Measurements from ENCODE around the gene DCST2. TPM values are rescaled to one million over a fixed set of nuclear protein-coding genes. Genes with fewer than 3 reads are reported as not detected.

The DCST2 gene
- total RNA-seq, 1 donor from 2014 or later: 0.26 TPM

GRCh38 chr1:155039308-155039669, 5.7 kb upstream of the DCST2 start:
- Mint-ChIP-seq H3K27me3 (ENCODE audit: insufficient read depth) (peaks cover 21% of the 10 kb centered on the region), H3K36me3 (ENCODE audit: low read depth) (no peaks in the 10 kb centered on the region), H3K4me1 (ENCODE audit: low read depth) (peaks cover under 1% of the 10 kb centered on the region), H3K4me3 (no peak overlapping the region), H3K27ac (no peak overlapping the region), H3K9me3 (no peaks in the 10 kb centered on the region)
- intact Hi-C loops (cut with micrococcal nuclease): no loop called here
- DNase-seq (ENCODE audit: low spot score): no peak

GRCh38 chr1:155038602-155039307, 5.2 kb upstream of the DCST2 start:
- H3K4me3 Mint-ChIP-seq: no peak overlapping the region

GRCh38 chr1:155037851-155038441, 4.4 kb upstream of the DCST2 start:
- DNase-seq (ENCODE audit: low spot score): no peak
- H3K27me3 Mint-ChIP-seq (ENCODE audit: insufficient read depth): peaks cover 20% of the 10 kb centered on the region
- H3K9me3 Mint-ChIP-seq: no peaks in the 10 kb centered on the region
- H3K4me3 Mint-ChIP-seq: no peak overlapping the region
- intact Hi-C loops (cut with micrococcal nuclease): no loop called here
- no peak overlapping the region for H3K27ac Mint-ChIP-seq
- H3K4me1 Mint-ChIP-seq (ENCODE audit: low read depth): no peaks in the 10 kb centered on the region
- no peaks in the 10 kb centered on the region for H3K36me3 Mint-ChIP-seq (ENCODE audit: low read depth)

More at GRCh38 chr1:155038602-155039307, 5.2 kb upstream of the DCST2 start:
- H3K4me1 Mint-ChIP-seq (ENCODE audit: low read depth): no peaks in the 10 kb centered on the region
- H3K27me3 Mint-ChIP-seq (ENCODE audit: insufficient read depth): peaks cover 21% of the 10 kb centered on the region
- H3K9me3 Mint-ChIP-seq: no peaks in the 10 kb centered on the region
- DNase-seq (ENCODE audit: low spot score): no peak
- intact Hi-C loops (cut with micrococcal nuclease): no loop called here
- H3K36me3 Mint-ChIP-seq (ENCODE audit: low read depth): no peaks in the 10 kb centered on the region
- no peak overlapping the region for H3K27ac Mint-ChIP-seq

- Mint-ChIP-seq H3K27me3 (ENCODE audit: insufficient read depth) (peaks cover 18% of the 10 kb centered on the region), H3K4me3 (no peak overlapping the region), H3K4me1 (ENCODE audit: low read depth) (no peaks in the 10 kb centered on the region), H3K27ac (no peak overlapping the region), H3K9me3 (no peaks in the 10 kb centered on the region), H3K36me3 (ENCODE audit: low read depth) (no peaks in the 10 kb centered on the region)
- no peak for DNase-seq (ENCODE audit: low spot score)
- intact Hi-C loops (cut with micrococcal nuclease): no loop called here
Observed at GRCh38 chr1:155037043-155037442, 3.5 kb upstream of the DCST2 start.

GRCh38 chr1:155035936-155036335, 2.4 kb upstream of the DCST2 start:
- no peak for DNase-seq (ENCODE audit: low spot score)
- Mint-ChIP-seq H3K4me1 (ENCODE audit: low read depth) (no peaks in the 10 kb centered on the region), H3K27ac (no peak overlapping the region), H3K27me3 (ENCODE audit: insufficient read depth) (peaks cover 18% of the 10 kb centered on the region), H3K36me3 (ENCODE audit: low read depth) (no peaks in the 10 kb centered on the region), H3K4me3 (no peak overlapping the region), H3K9me3 (no peaks in the 10 kb centered on the region)
- intact Hi-C loops (cut with micrococcal nuclease): no loop called here

DNA sequence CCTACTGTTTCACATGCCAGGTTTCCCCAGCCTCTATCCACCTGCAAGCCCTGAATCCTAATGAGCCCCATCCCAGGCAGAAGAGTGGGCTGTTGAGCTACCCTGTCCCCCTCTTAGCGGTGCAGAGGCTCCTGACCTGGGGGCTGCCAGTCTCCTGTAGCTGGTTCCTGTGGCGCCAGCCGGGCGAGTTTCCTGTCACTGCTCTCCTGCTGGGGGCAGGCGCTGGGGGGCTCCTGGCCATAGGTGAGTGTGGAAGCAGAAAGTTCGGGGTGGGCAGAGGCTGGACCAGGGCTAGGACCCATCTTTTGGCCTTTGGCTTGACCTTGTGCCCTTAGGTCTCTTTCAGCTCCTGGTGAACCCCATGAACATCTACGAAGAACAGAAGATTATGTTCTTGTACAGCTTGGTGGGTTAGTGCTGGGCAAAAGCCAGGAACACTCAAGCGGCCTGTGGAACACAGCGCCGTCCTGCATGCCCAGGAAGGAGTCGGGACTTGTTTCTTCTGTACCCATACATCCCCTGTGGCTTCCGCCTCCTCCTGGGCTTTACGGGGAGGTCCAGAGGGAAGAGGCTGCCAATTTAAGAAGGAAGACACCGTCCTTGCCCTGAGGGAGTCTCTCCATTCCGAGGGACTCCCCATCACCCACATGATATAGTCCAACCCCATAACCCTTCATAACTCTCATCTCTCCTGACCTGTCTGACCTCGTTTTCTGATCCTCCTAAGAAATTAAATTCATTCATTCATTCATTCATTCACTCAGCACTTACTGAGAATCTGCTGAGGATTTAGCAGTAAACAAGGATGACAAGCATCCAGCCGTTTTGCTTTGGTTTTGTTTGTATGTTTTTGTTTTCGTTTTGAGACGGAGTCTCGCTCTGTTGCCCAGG, 982 bp upstream of the DCST2 start:
- peaks cover 15% of the 10 kb centered on the region for H3K27me3 Mint-ChIP-seq (ENCODE audit: insufficient read depth)
- H3K4me3 Mint-ChIP-seq: no peak overlapping the region
- no peaks in the 10 kb centered on the region for H3K9me3 Mint-ChIP-seq
- no peak overlapping the region for H3K27ac Mint-ChIP-seq
- DNase-seq (ENCODE audit: low spot score): no peak
- no peaks in the 10 kb centered on the region for H3K36me3 Mint-ChIP-seq (ENCODE audit: low read depth)
- no peaks in the 10 kb centered on the region for H3K4me1 Mint-ChIP-seq (ENCODE audit: low read depth)
- intact Hi-C loops (cut with micrococcal nuclease): no loop called here

DNA sequence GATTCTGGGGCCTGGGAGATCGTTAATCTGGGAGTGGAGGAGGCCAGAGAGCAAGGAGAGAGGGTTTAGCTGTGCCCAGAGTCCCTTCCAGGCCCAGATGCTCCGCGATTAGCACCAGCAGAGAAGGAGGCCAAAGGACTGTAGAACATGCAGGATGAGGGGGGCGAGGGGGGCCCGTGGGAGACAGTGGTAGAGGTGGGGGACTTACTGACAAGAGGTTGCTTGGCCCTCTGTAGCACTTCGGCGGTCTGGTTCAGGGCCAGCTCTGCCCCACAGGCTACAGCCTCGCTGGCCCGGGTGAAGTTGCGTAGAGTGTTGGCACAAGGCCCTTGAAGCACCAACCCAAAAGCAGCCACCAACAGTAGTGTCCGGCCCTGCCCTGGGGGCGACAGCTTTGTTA, 695 bp downstream of the DCST2 start:
- no peak overlapping the region for H3K27ac Mint-ChIP-seq
- intact Hi-C loops (cut with micrococcal nuclease): no loop called here
- H3K4me3 Mint-ChIP-seq: no peak overlapping the region
- H3K9me3 Mint-ChIP-seq: no peaks in the 10 kb centered on the region
- no peaks in the 10 kb centered on the region for H3K36me3 Mint-ChIP-seq (ENCODE audit: low read depth)
- DNase-seq (ENCODE audit: low spot score): no peak
- H3K27me3 Mint-ChIP-seq (ENCODE audit: insufficient read depth): peaks cover 14% of the 10 kb centered on the region
- no peaks in the 10 kb centered on the region for H3K4me1 Mint-ChIP-seq (ENCODE audit: low read depth)

GRCh38 chr1:155030899-155031298, 2.7 kb downstream of the DCST2 start:
- H3K4me1 Mint-ChIP-seq (ENCODE audit: low read depth): no peaks in the 10 kb centered on the region
- peaks cover 8% of the 10 kb centered on the region for H3K27me3 Mint-ChIP-seq (ENCODE audit: insufficient read depth)
- H3K9me3 Mint-ChIP-seq: no peaks in the 10 kb centered on the region
- no peak overlapping the region for H3K4me3 Mint-ChIP-seq
- no peak for DNase-seq (ENCODE audit: low spot score)
- H3K36me3 Mint-ChIP-seq (ENCODE audit: low read depth): no peaks in the 10 kb centered on the region
- intact Hi-C loops (cut with micrococcal nuclease): no loop called here
- H3K27ac Mint-ChIP-seq: no peak overlapping the region

DNA sequence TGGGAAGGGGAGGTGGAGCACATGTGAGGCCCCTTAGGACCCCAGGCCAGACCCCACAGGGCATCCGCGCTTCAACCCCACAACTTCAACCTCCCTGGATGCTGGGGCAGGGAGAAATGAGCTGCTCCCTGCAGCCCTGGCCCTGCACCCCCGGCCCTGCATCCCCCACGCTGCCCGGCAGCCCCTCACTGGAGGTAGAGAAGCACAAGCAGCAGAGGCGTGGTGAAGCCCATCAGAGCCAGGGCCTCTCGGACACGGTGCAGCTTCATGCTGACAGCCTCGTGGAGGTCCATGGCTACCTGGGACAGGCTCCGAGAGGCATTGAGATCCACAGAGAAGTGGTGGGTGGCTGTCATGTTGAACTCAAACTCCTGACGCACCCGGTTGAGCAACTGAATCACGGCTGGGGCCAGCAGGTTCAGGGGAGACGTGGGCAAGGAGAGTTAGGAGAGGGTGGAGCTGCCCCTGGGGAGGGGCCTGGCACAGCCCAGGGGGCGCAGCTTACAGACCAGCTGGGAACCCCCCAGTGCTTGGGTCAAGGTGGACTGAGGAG, 3.3 kb downstream of the DCST2 start:
- Mint-ChIP-seq H3K36me3 (ENCODE audit: low read depth) (no peaks in the 10 kb centered on the region), H3K27me3 (ENCODE audit: insufficient read depth) (peaks cover 14% of the 10 kb centered on the region), H3K9me3 (no peaks in the 10 kb centered on the region), H3K4me3 (no peak overlapping the region), H3K4me1 (ENCODE audit: low read depth) (no peaks in the 10 kb centered on the region), H3K27ac (no peak overlapping the region)
- intact Hi-C loops (cut with micrococcal nuclease): no loop called here
- no peak for DNase-seq (ENCODE audit: low spot score)

- Mint-ChIP-seq H3K27ac (no peak overlapping the region), H3K4me1 (ENCODE audit: low read depth) (no peaks in the 10 kb centered on the region), H3K9me3 (no peaks in the 10 kb centered on the region), H3K36me3 (ENCODE audit: low read depth) (no peaks in the 10 kb centered on the region), H3K27me3 (ENCODE audit: insufficient read depth) (peaks cover 11% of the 10 kb centered on the region), H3K4me3 (no peak overlapping the region)
- no peak for DNase-seq (ENCODE audit: low spot score)
- intact Hi-C loops (cut with micrococcal nuclease): no loop called here
Observed at GRCh38 chr1:155029513-155030242, 3.9 kb downstream of the DCST2 start.

- intact Hi-C loops (cut with micrococcal nuclease): no loop called here
Observed at GRCh38 chr1:155026588-155026987, 7.0 kb downstream of the DCST2 start.

DNA sequence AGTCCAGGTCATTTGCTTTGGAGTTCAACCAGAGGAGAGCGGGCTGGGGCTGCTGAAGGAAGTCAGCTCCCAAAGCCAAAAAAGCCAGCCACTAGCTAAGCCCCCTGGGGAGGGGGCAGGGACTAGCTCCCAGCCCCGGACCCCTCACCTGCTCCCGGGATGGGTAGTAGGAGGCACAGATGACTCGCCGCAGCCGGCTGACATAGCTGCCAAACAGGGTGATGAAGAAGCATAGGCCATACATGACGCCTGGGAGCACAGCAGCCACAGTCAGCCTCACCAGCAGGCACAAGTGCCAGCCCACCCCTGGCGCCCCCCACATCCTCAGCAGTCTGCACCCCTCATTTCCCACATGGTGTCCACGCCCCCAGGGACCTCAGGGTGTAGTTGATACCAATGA, 7.4 kb downstream of the DCST2 start:
- DNase-seq (ENCODE audit: low spot score): no peak
- intact Hi-C loops (cut with micrococcal nuclease): no loop called here
- no peaks in the 10 kb centered on the region for H3K36me3 Mint-ChIP-seq (ENCODE audit: low read depth)
- no peaks in the 10 kb centered on the region for H3K4me1 Mint-ChIP-seq (ENCODE audit: low read depth)
- no peak overlapping the region for H3K4me3 Mint-ChIP-seq
- H3K9me3 Mint-ChIP-seq: no peaks in the 10 kb centered on the region
- H3K27me3 Mint-ChIP-seq (ENCODE audit: insufficient read depth): peaks cover 7% of the 10 kb centered on the region
- no peak overlapping the region for H3K27ac Mint-ChIP-seq

More at GRCh38 chr1:155026588-155026987, 7.0 kb downstream of the DCST2 start:
- Mint-ChIP-seq H3K27ac (no peak overlapping the region), H3K4me3 (no peak overlapping the region), H3K9me3 (no peaks in the 10 kb centered on the region), H3K4me1 (ENCODE audit: low read depth) (no peaks in the 10 kb centered on the region), H3K36me3 (ENCODE audit: low read depth) (no peaks in the 10 kb centered on the region), H3K27me3 (ENCODE audit: insufficient read depth) (peaks cover 7% of the 10 kb centered on the region)
- no peak for DNase-seq (ENCODE audit: low spot score)

Data from activated T-helper 1 cell treated with anti-CD3 and anti-CD28 coated beads, Interleukin-12 subunit alpha, Interleukin-12 subunit beta, Interleukin-2, Interleukin-4 antibody, amounts not matched to agents 30 ng/mL and 10 ng/mL and 1 ng/mL, durations not matched to agents 14 hours and 24 hours and 36 hours (primary cell).